Measurements from ENCODE around the gene RAB15. TPM values are rescaled to one million over a fixed set of nuclear protein-coding genes. Genes with fewer than 3 reads are reported as not detected.
"Not testable (repeated sequence)": the region's sequence is repeated elsewhere in the genome, so short reads cannot be mapped to it uniquely, and the experiment has no call there.

Gene RAB15
- polyA plus RNA-seq, 3 donors, result 19.5 to 23.9 (median 20.8) TPM

- no peak for DNase-seq (ENCODE audit: extremely low read depth in 1 of 11, low read depth in 9 of 11, low spot score in 4 of 11)
These were observed 45.6 kb downstream of the RAB15 start for GRCh38 chr14:64926398-64926995.

- DNase-seq (ENCODE audit: extremely low read depth in 1 of 11, low read depth in 9 of 11, low spot score in 4 of 11), result no peak
These were observed 49.1 kb downstream of the RAB15 start for GRCh38 chr14:64923015-64923414.

- no peak for DNase-seq (ENCODE audit: extremely low read depth in 1 of 11, low read depth in 9 of 11, low spot score in 4 of 11)
These were observed 51.7 kb downstream of the RAB15 start for GRCh38 chr14:64920465-64920864.

GRCh38 chr14:64919618-64920017 lies 52.5 kb downstream of the RAB15 start:
- no peak for DNase-seq (ENCODE audit: extremely low read depth in 1 of 11, low read depth in 9 of 11, low spot score in 4 of 11)

GRCh38 chr14:64919215-64919614 lies 52.9 kb downstream of the RAB15 start:
- DNase-seq (ENCODE audit: extremely low read depth in 1 of 11, low read depth in 9 of 11, low spot score in 4 of 11), result no peak

GRCh38 chr14:64918216-64918615 lies 53.9 kb downstream of the RAB15 start:
- DNase-seq (ENCODE audit: extremely low read depth in 1 of 11, low read depth in 9 of 11, low spot score in 4 of 11), result no peak

- no peak for DNase-seq (ENCODE audit: extremely low read depth in 1 of 11, low read depth in 9 of 11, low spot score in 4 of 11)
These were observed 56.3 kb downstream of the RAB15 start for GRCh38 chr14:64915797-64916196.

- no peak for DNase-seq (ENCODE audit: extremely low read depth in 1 of 11, low read depth in 9 of 11, low spot score in 4 of 11)
These were observed 57.1 kb downstream of the RAB15 start for GRCh38 chr14:64915029-64915424.

- DNase-seq (ENCODE audit: extremely low read depth in 1 of 11, low read depth in 9 of 11, low spot score in 4 of 11), result peak; percentile 95 to 99 (median 98)
These were observed 57.7 kb downstream of the RAB15 start, which contains the start of gene CHURC1 for GRCh38 chr14:64914237-64915028. Gene CHURC1, plus strand, starts transcription at chr14:64914455. Its CDS starts 41 bp downstream, at chr14:64914496.

GRCh38 chr14:64913477-64913876 lies 58.7 kb downstream of the RAB15 start:
- not testable (repeated sequence) for DNase-seq (ENCODE audit: extremely low read depth in 1 of 11, low read depth in 9 of 11, low spot score in 4 of 11)

GRCh38 chr14:64912261-64912660 lies 59.9 kb downstream of the RAB15 start:
- DNase-seq (ENCODE audit: extremely low read depth in 1 of 11, low read depth in 9 of 11, low spot score in 4 of 11), result no peak

GRCh38 chr14:64910847-64911495 lies 61.2 kb downstream of the RAB15 start:
- DNase-seq (ENCODE audit: extremely low read depth in 1 of 11, low read depth in 9 of 11, low spot score in 4 of 11), result peak in 4 of 11 donors; percentile 1 to 17 (median 4)

GRCh38 chr14:64906022-64906421 lies 66.1 kb downstream of the RAB15 start:
- DNase-seq (ENCODE audit: extremely low read depth in 1 of 11, low read depth in 9 of 11, low spot score in 4 of 11), result no peak

- DNase-seq (ENCODE audit: extremely low read depth in 1 of 11, low read depth in 9 of 11, low spot score in 4 of 11), result no peak
These were observed 72.2 kb downstream of the RAB15 start for GRCh38 chr14:64899958-64900357.

Other genes starting within 250 kb of the RAB15 start
- 10 to 100 TPM; 13.6 to 17.4 (median 16.0) TPM for gene SPTB, start 92.4 kb downstream of the RAB15 start, polyA plus RNA-seq (ENCODE audit: insufficient read length in 3 of 3)
- gene CHURC1, start 57.9 kb downstream of the RAB15 start, polyA plus RNA-seq (ENCODE audit: insufficient read length in 3 of 3), result 10 to 100 TPM; 52.7 to 70.9 (median 56.5) TPM
- under 1 TPM; 0.45 to 0.97 (median 0.59) TPM for gene GPX2, start 29.6 kb downstream of the RAB15 start, polyA plus RNA-seq (ENCODE audit: insufficient read length in 3 of 3)
- gene FNTB, start 14.6 kb upstream of the RAB15 start, polyA plus RNA-seq (ENCODE audit: insufficient read length in 3 of 3), result 10 to 100 TPM; 30.0 to 34.7 (median 33.4) TPM
- 10 to 100 TPM; 52.6 to 58.4 (median 53.5) TPM for gene MAX, start 130.2 kb upstream of the RAB15 start, polyA plus RNA-seq (ENCODE audit: insufficient read length in 3 of 3)

All from renal cortex interstitium (tissue), 11 donors.